Ascending aorta (tissue), 2 donors: Measurements from ENCODE around the gene CD320. TPM values are rescaled to one million over a fixed set of nuclear protein-coding genes. Genes with fewer than 3 reads are reported as not detected.

Experiments used
- DNase-seq, 2 donors: peaks; one replicate each; pipeline ENCODE4 v3.0.0-alpha.2; 2019; ENCODE audit warnings: low spot score in 2 of 2
- H3K27ac ChIP-seq, 2 donors: fragments of 200-600 bp; sonication (generic); one replicate each; pipeline ENCODE4 v1.5.1; 2016 to 2017; ENCODE audit warnings: mild to moderate bottlenecking in 1 of 2
- H3K27me3 ChIP-seq: fragments of 200-600 bp; sonication (generic); one replicate; pipeline ENCODE4 v1.5.1; 2017
- H3K36me3 ChIP-seq, 2 donors: fragments of 200-600 bp; sonication (generic); one replicate each; pipeline ENCODE4 v1.5.1; 2016
- H3K4me1 ChIP-seq, 2 donors: fragments of 200-600 bp; sonication (generic); one replicate each; pipeline ENCODE4 v1.5.1; 2016 to 2017; ENCODE audit warnings: mild to moderate bottlenecking in 1 of 2
- H3K4me3 ChIP-seq, 2 donors: fragments of 200-600 bp; sonication (generic); one replicate each; pipeline ENCODE4 v1.5.1; 2016 to 2017; ENCODE audit warnings: mild to moderate bottlenecking in 1 of 2
- H3K9me3 ChIP-seq, 2 donors: fragments of 200-600 bp; sonication (generic); one replicate each; pipeline ENCODE4 v1.5.1; 2016
- intact Hi-C: fragments of 100-400 bp; cut with DNase I; formaldehyde crosslinking; loops from one replicate; pipeline ENCODE4 v1.15.1; 2023
- total RNA-seq: library from RNA; depleted of rRNA; stranded (reverse); fragments of >200 nt; gene quantifications from one replicate; pipeline ENCODE4 v1.1.0, GENCODE V29; 2016
- TF ChIP-seq, protein P1 (sequence below), 3 experiments: fragments of 200-600 bp in 2 of 3; fragments of 450-650 bp in 1 of 3; sonication (generic) in 2 of 3; IDR thresholded peaks; one replicate each; pipeline ENCODE4 v1.5.1; 2016 to 2019; ENCODE audit warnings: antibody characterized with exemption in 3 of 3, mild to moderate bottlenecking in 1 of 3, moderate library complexity in 1 of 3

CD320 gene
- total RNA-seq, 1 donor from 2014 or later, result 263 TPM

DNA sequence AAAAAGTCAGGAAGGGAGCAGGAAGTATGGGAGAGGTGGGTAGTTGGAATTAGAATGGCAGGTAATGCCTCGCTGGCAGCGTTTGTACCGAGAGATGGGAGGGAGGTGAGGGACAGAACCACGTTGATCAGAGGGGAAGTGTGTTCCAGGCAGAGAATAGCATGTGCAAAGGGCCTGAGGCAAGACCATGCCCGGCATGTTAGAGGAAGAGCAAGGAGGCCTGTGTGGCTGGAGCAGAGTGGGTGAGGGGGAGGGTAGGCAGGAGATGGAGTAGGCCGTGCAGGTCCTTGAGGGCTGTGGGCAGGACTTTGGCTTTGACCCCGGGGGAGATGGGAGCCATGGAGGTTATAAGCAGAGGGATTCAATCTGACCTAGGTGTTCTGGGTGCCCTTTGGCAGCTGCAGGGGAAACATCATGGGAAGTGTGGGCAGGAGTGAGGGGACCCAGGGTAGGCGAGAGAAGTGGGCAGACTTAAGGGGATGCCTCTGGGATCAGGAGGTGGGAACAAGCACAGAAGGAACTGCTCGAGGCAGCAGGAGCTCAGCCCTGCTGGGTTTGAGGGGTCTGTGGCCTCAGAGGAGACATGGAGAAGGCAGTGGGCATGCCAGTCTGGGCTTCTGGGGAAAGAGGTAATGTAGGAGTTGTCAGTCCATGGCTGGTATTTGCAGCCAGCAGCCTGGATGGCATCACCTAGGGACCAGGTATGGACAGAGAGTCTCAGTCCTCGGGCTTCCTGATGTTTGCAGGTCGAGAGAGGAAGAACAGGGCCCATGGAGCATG lies 48.8 kb downstream of the CD320 start:
- intact Hi-C loops, result no loop called here
- H3K4me1 ChIP-seq, result no peaks in the 10 kb centered on the region
- TF ChIP-seq, protein P1, sequence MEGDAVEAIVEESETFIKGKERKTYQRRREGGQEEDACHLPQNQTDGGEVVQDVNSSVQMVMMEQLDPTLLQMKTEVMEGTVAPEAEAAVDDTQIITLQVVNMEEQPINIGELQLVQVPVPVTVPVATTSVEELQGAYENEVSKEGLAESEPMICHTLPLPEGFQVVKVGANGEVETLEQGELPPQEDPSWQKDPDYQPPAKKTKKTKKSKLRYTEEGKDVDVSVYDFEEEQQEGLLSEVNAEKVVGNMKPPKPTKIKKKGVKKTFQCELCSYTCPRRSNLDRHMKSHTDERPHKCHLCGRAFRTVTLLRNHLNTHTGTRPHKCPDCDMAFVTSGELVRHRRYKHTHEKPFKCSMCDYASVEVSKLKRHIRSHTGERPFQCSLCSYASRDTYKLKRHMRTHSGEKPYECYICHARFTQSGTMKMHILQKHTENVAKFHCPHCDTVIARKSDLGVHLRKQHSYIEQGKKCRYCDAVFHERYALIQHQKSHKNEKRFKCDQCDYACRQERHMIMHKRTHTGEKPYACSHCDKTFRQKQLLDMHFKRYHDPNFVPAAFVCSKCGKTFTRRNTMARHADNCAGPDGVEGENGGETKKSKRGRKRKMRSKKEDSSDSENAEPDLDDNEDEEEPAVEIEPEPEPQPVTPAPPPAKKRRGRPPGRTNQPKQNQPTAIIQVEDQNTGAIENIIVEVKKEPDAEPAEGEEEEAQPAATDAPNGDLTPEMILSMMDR (IDR thresholded peaks at IDR 0.05), result no peak
- H3K9me3 ChIP-seq, result no peaks in the 10 kb centered on the region
- peaks cover 14 to 41% of the 10 kb centered on the region in 2 donors for H3K36me3 ChIP-seq
- no peak overlapping the region for H3K4me3 ChIP-seq
- no peak overlapping the region for H3K27ac ChIP-seq
- no peaks in the 10 kb centered on the region for H3K27me3 ChIP-seq
- DNase-seq, result no peak

DNA sequence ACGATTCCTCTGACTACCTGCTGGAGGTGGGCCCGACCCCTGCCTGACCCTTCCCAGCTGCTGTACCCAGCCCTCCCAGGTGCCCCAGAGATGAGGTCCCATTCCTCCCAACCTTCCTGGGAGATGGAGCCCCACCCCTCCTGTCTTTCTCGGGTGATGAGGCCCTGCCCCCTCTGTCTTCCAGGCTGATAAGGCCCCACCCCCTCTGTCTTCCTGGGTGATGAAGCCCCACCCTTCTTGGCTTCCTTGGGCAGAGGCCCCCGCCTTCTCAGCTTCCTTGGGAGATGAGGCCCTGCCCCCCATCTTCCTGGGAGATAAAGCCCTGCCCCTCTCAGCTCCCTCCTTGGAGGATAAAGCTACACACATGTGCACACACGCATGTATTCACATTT lies 51.1 kb downstream of the CD320 start:
- intact Hi-C loops, result no loop called here
- TF ChIP-seq, protein P1 (IDR thresholded peaks at IDR 0.05), result no peak
- Histone ChIP-seq H3K36me3 (peaks cover 14 to 39% of the 10 kb centered on the region in 2 donors), H3K4me3 (no peak overlapping the region), H3K9me3 (no peaks in the 10 kb centered on the region), H3K27me3 (no peaks in the 10 kb centered on the region), H3K4me1 (no peaks in the 10 kb centered on the region), H3K27ac (no peak overlapping the region)
- no peak for DNase-seq

GRCh38 chr19:8256276-8257051 lies 51.7 kb downstream of the CD320 start:
- no peak overlapping the region for H3K4me3 ChIP-seq
- intact Hi-C loops, result no loop called here
- TF ChIP-seq, protein P1 (IDR thresholded peaks at IDR 0.05), result no peak
- no peak overlapping the region for H3K27ac ChIP-seq
- no peak for DNase-seq
- no peaks in the 10 kb centered on the region for H3K4me1 ChIP-seq
- H3K36me3 ChIP-seq, result peaks cover 14 to 33% of the 10 kb centered on the region in 2 donors
- H3K27me3 ChIP-seq, result no peaks in the 10 kb centered on the region
- no peaks in the 10 kb centered on the region for H3K9me3 ChIP-seq

DNA sequence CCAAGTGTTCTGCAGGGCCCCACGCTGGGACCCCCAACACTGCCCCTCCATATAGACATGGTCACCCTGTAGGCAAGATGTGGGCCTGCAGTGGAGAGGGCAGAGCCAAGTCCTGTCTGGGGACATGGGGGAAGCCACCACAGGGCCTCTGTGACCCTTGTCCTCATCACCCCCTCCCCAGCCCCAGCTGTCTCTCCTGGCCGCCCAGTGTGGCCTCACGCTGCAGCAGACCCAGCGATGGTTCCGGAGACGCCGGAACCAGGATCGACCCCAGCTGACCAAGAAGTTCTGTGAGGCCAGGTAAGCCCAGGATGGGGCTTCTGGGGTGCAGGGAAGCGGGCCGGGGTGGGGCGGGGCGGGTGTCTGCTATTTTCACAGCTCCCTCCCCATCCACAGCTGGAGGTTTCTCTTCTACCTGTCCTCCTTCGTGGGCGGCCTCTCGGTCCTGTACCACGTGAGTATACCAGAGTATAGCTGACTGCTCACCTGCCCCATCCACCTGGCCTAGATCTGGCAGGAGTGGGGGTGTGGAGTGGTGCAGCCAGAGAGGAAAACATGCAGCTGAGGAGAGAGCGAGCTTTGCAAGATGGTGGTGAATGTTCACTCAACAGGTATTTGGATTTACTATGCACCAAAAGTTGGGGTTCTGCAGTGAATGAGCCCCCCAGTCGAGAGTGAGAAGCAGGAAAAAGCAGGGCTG lies 52.6 kb downstream of the CD320 start:
- no peak for DNase-seq
- H3K4me3 ChIP-seq, result no peak overlapping the region
- H3K27me3 ChIP-seq, result no peaks in the 10 kb centered on the region
- H3K4me1 ChIP-seq, result peaks cover 0 to 6% of the 10 kb centered on the region in 2 donors
- intact Hi-C loops, result no loop called here
- peaks cover 14 to 33% of the 10 kb centered on the region in 2 donors for H3K36me3 ChIP-seq
- no peaks in the 10 kb centered on the region for H3K9me3 ChIP-seq
- TF ChIP-seq, protein P1 (IDR thresholded peaks at IDR 0.05), result no peak
- H3K27ac ChIP-seq, result no peak overlapping the region

DNA sequence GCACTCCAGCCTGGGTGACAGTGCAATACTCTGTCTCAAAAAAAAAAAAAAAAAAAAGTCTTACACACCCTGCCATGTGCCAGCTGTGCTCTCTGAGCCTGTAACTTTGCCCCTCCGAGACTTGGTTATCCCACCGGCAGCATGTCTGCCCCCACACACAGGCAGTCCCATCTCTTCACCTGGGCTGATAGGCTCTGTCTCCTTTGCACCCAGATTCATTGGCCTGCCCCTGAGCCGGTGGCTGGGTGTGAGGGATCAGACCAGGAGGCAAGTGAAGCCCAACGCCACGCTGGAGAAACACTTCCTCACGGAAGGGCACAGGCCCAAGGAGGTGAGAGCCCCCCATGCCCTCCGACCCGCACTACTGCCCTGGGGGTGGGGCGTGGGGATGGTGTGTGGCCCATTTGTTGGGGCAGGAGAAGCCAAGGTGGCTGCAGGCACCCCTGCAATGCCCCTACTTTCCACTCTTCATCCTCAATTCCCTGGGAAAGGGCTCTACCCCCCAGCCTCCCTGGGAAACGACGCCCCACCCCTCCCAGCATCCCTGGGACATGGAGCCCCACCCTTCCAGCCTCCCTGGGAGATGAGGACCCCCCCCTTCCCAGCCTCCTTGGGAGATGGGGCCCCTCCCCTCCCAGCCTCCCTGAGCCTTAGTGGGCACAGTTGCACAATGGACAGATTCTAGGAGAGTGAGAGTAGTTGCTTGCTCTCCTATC lies 53.7 kb downstream of the CD320 start:
- Histone ChIP-seq H3K27me3 (no peaks in the 10 kb centered on the region), H3K27ac (no peak overlapping the region), H3K36me3 (peaks cover 14 to 33% of the 10 kb centered on the region in 2 donors), H3K4me1 (peaks cover 0 to 6% of the 10 kb centered on the region in 2 donors), H3K9me3 (no peaks in the 10 kb centered on the region), H3K4me3 (no peak overlapping the region)
- no peak for DNase-seq
- intact Hi-C loops, result loop anchor here (5.0 kb wide), 1 partner anchor 47 kb away; the partner anchor contains the start of gene CERS4
- TF ChIP-seq, protein P1 (IDR thresholded peaks at IDR 0.05), result no peak
